ENCODE measurements around the gene SKOR1. TPM values are rescaled to one million over a fixed set of nuclear protein-coding genes. Genes with fewer than 3 reads are reported as not detected.
A peak's percentile ranks its signal among the peaks of the same experiment; 100 is the strongest.

Gene SKOR1
- total and polyA plus RNA-seq, 2 of the 13 experiments (the other 11 are each of a cell fraction or from before 2014, with no cell fraction given), result 0.09 to 0.11 TPM

DNA sequence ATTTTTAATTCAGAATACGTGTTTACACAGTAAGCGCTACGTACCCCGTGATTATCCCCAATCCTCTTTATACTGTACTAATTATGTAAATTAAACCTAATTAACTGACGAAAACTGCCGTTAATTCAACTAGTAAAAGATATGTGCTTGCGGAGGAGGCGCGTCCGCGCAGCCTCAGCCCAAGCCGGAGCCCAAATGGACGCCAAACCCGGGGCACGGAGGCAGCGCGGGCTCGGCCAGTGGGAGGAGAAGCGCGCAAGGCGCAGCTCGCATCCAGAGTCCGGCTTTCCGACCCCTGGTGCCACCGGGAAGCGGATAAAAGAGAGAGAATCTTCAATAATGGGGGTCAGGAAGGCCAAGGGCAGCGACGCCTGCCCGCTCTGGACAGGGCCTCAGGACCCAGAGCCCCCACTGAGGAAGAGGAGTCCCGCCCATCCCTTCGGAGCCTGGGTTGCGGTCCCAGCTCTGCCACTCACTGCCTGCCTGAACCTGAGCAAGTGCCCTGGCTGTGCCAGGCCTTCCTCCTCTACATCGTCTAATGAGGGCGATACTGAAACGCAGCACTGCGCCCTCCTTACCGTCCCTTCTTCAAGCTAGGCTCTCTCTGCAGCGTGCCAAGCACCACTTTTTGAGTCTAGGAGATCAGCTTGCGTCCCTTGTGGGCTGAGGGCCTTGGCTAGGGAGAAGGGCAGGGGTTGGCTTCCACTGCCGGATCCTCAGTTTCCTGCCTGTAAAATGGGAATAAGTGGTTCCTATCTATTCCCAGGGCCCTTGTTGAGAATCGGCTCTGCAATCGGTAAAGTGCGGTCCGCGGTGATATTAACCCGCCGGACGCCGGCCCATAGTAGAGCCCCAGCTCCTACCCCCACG, 5.0 kb upstream of the SKOR1 start:
- Histone ChIP-seq H3K27me3 (ENCODE audit: control insufficient read depth in 1 of 2, insufficient read depth in 2 of 2, low read length in 2 of 2) (peaks cover 13 to 37% of the 10 kb centered on the region in 2 experiments), H3K36me3 (replicated peaks in 1 of 2; ENCODE audit: control insufficient read depth in 1 of 2, insufficient read depth in 2 of 2, low read length in 2 of 2) (no peaks in the 10 kb centered on the region), H3K27ac (ENCODE audit: extremely low read length, insufficient read depth, low read length) (no peak overlapping the region), H4K20me1 (ENCODE audit: insufficient read depth, low read length) (peaks cover 8% of the 10 kb centered on the region; the same call in 1 of the 2 replicates), H3K79me2 (ENCODE audit: insufficient read depth, low read length) (no peaks in the 10 kb centered on the region), H3K4me2 (ENCODE audit: low read depth, low read length) (no peak overlapping the region), H2AFZ (ENCODE audit: low read length) (no peak overlapping the region), H3K4me1 (ENCODE audit: insufficient read depth, low read length) (no peaks in the 10 kb centered on the region), H3K9ac (ENCODE audit: insufficient read depth, low read depth, low read length) (no peak overlapping the region), H3K4me3 (replicated peaks in 1 of 3; ENCODE audit: insufficient read depth in 1 of 3, low read depth in 2 of 3, low read length in 3 of 3) (no peak overlapping the region), H3K9me3 (ENCODE audit: low read length) (no peaks in the 10 kb centered on the region)
- ChIA-PET CTCF (ENCODE audit: low intra/inter-chr PET ratio, low total read pairs) (no interaction called here), POLR2A (no interaction called here)
- intact Hi-C loops (cut with micrococcal nuclease; ENCODE audit: unreplicated experiment), result no loop called here
- FAIRE-seq, result no peak
- no TSS peak for BruUV-seq (replicated peaks)
- no peak for DNase-seq (ENCODE audit: low spot score)
- no peak for ATAC-seq
- 80% methylated on average over 38 of the region's 50 CpGs for WGBS (ENCODE audit: low lambda C conversion rate)
- TF ChIP-seq, protein P1, sequence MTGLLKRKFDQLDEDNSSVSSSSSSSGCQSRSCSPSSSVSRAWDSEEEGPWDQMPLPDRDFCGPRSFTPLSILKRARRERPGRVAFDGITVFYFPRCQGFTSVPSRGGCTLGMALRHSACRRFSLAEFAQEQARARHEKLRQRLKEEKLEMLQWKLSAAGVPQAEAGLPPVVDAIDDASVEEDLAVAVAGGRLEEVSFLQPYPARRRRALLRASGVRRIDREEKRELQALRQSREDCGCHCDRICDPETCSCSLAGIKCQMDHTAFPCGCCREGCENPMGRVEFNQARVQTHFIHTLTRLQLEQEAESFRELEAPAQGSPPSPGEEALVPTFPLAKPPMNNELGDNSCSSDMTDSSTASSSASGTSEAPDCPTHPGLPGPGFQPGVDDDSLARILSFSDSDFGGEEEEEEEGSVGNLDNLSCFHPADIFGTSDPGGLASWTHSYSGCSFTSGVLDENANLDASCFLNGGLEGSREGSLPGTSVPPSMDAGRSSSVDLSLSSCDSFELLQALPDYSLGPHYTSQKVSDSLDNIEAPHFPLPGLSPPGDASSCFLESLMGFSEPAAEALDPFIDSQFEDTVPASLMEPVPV (CRISPR knock-in tag; IDR thresholded peaks at IDR 0.05), result 0 out of 2 replicates have a peak, but pooled peaks have one; percentile 26
- TF ChIP-seq ZSCAN20 (CRISPR knock-in tag; IDR thresholded peaks at IDR 0.05; ENCODE audit: borderline replicate concordance) (no peak), ZNF629 (CRISPR knock-in tag; conservative IDR thresholded peaks at IDR 0.05) (peak; percentile 41), NPAS2 (CRISPR knock-in tag; IDR thresholded peaks at IDR 0.05; ENCODE audit: borderline replicate concordance) (no peak), SIN3B (IDR thresholded peaks at IDR 0.05; ENCODE audit: low read length) (no peak), ZNF558 (CRISPR knock-in tag; IDR thresholded peaks at IDR 0.05; ENCODE audit: borderline replicate concordance) (no peak), DNMT1 (CRISPR knock-in tag; IDR thresholded peaks at IDR 0.05) (0 out of 2 replicates have a peak, but pooled peaks have one; percentile 30), SIN3A (IDR thresholded peaks at IDR 0.05; ENCODE audit: borderline replicate concordance, low read depth, low read length) (no peak)
- TF ChIP-seq, protein P2, sequence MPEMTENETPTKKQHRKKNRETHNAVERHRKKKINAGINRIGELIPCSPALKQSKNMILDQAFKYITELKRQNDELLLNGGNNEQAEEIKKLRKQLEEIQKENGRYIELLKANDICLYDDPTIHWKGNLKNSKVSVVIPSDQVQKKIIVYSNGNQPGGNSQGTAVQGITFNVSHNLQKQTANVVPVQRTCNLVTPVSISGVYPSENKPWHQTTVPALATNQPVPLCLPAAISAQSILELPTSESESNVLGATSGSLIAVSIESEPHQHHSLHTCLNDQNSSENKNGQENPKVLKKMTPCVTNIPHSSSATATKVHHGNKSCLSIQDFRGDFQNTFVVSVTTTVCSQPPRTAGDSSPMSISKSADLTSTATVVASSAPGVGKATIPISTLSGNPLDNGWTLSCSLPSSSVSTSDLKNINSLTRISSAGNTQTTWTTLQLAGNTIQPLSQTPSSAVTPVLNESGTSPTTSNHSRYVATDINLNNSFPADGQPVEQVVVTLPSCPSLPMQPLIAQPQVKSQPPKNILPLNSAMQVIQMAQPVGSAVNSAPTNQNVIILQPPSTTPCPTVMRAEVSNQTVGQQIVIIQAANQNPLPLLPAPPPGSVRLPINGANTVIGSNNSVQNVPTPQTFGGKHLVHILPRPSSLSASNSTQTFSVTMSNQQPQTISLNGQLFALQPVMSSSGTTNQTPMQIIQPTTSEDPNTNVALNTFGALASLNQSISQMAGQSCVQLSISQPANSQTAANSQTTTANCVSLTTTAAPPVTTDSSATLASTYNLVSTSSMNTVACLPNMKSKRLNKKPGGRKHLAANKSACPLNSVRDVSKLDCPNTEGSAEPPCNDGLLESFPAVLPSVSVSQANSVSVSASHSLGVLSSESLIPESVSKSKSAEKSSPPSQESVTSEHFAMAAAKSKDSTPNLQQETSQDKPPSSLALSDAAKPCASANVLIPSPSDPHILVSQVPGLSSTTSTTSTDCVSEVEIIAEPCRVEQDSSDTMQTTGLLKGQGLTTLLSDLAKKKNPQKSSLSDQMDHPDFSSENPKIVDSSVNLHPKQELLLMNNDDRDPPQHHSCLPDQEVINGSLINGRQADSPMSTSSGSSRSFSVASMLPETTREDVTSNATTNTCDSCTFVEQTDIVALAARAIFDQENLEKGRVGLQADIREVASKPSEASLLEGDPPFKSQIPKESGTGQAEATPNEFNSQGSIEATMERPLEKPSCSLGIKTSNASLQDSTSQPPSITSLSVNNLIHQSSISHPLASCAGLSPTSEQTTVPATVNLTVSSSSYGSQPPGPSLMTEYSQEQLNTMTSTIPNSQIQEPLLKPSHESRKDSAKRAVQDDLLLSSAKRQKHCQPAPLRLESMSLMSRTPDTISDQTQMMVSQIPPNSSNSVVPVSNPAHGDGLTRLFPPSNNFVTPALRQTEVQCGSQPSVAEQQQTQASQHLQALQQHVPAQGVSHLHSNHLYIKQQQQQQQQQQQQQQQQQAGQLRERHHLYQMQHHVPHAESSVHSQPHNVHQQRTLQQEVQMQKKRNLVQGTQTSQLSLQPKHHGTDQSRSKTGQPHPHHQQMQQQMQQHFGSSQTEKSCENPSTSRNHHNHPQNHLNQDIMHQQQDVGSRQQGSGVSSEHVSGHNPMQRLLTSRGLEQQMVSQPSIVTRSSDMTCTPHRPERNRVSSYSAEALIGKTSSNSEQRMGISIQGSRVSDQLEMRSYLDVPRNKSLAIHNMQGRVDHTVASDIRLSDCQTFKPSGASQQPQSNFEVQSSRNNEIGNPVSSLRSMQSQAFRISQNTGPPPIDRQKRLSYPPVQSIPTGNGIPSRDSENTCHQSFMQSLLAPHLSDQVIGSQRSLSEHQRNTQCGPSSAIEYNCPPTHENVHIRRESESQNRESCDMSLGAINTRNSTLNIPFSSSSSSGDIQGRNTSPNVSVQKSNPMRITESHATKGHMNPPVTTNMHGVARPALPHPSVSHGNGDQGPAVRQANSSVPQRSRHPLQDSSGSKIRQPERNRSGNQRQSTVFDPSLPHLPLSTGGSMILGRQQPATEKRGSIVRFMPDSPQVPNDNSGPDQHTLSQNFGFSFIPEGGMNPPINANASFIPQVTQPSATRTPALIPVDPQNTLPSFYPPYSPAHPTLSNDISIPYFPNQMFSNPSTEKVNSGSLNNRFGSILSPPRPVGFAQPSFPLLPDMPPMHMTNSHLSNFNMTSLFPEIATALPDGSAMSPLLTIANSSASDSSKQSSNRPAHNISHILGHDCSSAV (CRISPR knock-in tag; IDR thresholded peaks at IDR 0.05; ENCODE audit: borderline replicate concordance), result no peak
- TF ChIP-seq, protein P3, sequence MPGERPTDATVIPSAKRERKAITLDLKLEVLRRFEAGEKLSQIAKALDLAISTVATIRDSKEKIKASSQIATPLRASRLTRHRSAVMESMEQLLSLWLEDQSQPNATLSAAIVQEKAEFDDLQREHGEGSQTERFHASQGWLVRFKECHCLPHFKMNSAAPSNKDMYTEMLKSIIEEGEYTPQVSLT (CRISPR knock-in tag; IDR thresholded peaks at IDR 0.05; ENCODE audit: borderline replicate concordance, low read depth), result no peak
- in situ Hi-C loops (cut with HindIII; ENCODE audit: extremely low pct_ligation_motif_present, low pct_unique_long_range_greater_than_20kb), result no loop called here

Data from HepG2 (cell line).